HG03066 (cell line): ENCODE data around the gene SLC4A5.

ENCODE experiments used
- ATAC-seq: cut with Tn5 transposase; IDR thresholded peaks from one replicate; pipeline ENCODE4 v1.9.1; 2021; ENCODE audit warnings: low read depth; ENCODE audit not compliant: unreplicated experiment

SLC4A5 gene, protein sequence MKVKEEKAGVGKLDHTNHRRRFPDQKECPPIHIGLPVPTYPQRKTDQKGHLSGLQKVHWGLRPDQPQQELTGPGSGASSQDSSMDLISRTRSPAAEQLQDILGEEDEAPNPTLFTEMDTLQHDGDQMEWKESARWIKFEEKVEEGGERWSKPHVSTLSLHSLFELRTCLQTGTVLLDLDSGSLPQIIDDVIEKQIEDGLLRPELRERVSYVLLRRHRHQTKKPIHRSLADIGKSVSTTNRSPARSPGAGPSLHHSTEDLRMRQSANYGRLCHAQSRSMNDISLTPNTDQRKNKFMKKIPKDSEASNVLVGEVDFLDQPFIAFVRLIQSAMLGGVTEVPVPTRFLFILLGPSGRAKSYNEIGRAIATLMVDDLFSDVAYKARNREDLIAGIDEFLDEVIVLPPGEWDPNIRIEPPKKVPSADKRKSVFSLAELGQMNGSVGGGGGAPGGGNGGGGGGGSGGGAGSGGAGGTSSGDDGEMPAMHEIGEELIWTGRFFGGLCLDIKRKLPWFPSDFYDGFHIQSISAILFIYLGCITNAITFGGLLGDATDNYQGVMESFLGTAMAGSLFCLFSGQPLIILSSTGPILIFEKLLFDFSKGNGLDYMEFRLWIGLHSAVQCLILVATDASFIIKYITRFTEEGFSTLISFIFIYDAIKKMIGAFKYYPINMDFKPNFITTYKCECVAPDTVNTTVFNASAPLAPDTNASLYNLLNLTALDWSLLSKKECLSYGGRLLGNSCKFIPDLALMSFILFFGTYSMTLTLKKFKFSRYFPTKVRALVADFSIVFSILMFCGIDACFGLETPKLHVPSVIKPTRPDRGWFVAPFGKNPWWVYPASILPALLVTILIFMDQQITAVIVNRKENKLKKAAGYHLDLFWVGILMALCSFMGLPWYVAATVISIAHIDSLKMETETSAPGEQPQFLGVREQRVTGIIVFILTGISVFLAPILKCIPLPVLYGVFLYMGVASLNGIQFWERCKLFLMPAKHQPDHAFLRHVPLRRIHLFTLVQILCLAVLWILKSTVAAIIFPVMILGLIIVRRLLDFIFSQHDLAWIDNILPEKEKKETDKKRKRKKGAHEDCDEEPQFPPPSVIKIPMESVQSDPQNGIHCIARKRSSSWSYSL

DNA sequence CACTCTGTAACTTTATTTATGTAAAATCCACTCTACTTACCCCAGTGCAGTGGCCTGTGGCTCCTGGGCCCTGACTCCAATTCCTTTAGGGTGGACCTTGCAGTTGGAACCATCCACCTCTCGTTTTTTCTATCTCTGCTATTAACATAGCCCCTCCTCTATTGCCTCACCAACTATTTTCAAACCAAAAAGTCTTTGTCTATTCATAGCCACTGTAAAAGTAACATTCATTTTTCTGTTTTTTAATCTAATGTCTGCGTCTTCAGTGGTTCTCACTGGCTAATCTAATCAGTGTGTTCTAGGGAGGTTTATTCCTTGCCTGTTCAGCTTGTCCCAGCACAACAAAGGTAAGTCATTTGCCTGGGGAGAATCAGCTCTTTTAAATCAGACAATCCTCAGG, at the start of gene SLC4A5:
TSS of gene SLC4A5 (minus strand) at position 101 of the 400 bp plus-strand sequence. CDS start 28,393 bp downstream, outside the sequence.
- no peak for ATAC-seq

DNA sequence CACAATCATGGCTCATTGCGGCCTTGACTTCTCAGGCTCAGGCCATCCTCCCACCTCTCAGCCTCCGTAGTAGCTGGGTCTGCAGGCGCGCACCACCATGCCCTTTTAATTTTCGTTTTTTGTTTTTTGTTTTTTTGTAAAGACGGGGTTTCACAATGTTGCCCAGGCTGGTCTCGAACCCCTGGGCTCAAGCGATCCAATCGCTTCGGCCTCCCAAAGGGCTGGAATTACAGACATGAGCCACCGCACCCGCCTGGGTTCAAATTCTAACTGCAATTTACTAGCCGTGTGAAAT, 49.2 kb upstream of the SLC4A5 start:
- no peak for ATAC-seq

DNA sequence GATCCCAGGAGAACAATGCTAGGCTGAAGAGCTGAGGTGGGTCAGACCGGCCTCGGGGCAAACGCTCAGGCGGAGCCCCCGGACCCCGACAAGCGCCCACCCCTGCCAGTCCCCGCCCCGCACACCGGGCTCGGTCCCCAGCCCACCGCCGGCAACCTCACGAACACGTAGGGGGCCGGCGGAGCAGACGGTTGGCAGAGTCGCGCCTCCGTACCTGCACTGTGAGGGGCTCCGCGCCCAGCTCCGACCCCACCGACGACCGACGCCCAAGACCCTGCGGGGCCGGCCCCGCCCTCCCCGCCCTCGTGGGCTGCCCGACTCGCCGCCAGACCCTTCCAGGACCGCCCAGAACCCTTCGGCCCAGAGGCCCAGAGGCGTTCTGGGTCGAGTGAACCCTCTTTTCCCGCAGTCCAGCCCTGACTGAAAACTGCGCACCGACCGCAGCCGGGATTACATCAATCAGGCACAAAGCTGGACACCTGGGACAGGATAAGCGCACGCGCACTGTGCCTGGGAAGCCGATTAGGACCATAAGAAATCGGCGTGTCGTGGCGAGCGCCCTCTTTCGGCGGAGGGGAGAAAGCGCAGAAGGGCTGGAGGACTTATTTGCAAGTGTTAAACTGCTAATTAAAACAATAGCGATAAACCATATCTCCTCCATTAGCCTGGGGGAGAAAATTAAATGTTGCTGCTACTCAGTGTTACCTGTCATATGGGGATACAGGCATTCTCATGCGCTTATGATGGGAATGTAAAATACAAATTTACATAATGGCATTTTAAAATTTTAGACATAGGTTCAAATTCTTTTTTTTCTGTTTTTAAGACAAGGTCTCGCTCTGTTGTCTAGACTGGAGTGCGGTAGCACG, 48.6 kb upstream of the SLC4A5 start:
- peak; percentile 68 for ATAC-seq

DNA sequence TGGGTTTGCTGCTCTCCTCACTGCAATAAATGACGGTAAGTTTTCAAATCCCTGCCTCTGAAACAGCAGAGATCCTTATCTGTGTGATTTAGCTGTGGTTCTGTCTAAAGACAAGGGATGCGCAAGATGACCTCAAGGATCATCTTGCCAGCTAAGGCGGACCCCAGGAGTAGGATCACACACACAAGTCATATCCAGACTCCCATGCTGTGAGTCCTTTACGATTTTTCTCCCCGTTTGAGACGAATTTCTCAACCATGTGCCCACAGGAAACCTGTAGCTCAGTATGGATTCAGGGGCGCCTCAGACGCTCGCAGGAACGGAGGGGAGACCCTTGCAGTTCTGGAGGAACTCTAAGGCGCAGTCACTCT, 48.0 kb upstream of the SLC4A5 start:
- peak; percentile 28 for ATAC-seq

DNA sequence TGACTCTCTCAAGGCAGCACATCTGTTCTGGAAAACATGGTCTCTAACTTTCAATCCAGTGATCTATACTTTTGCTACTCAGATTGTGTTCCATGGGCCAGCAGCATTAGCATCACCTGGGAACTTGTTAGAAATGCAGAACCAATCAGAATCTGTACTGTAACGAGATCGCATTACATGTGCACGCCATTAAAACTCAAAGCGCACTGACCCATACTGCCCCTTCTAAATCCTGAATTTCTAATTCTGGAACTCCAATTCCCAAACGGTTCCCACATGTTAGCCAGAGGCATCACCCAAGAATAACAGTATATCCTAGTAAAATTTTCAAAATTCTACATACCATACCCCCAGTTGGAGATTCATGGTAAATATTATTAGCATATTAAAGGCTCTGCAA, 47.4 kb upstream of the SLC4A5 start:
- no peak for ATAC-seq

DNA sequence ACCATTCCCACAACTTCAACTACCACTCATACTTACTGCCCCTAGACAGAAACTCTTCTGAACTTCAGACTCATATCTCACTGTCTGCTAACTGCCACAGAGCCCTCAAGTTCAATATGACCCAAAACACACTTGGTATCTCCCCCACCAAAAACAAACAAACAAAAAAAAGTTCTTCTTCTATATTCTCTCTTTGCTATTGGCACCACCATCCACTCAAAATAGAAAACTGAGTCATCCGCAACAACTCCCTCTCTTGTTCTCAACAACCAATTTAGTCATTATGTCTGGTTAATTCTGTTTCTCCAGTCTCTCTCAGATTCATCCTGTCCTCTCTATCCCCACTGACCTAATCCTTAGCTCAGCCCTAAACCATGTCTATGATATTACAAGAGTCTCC, 44.1 kb upstream of the SLC4A5 start:
- no peak for ATAC-seq

DNA sequence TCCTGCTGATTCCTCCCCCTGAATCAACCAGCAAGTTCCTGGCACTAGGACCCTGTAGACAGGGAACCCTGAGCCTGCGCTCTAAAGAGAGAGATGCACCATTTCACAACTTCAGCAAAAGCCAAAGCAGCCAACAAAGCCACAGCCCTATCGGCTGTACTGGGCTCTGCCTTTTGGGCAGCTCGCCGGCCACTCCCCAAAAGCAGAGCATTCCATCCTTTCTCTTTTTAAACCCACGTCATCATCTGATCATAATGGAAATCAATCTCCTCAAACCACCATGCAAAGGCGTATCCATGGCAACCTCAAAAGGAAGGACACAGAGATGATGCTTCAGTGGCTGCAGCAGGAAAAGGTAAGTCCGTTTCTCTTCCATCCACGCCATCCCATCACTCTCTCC, 42.2 kb upstream of the SLC4A5 start:
- ATAC-seq, result no peak

DNA sequence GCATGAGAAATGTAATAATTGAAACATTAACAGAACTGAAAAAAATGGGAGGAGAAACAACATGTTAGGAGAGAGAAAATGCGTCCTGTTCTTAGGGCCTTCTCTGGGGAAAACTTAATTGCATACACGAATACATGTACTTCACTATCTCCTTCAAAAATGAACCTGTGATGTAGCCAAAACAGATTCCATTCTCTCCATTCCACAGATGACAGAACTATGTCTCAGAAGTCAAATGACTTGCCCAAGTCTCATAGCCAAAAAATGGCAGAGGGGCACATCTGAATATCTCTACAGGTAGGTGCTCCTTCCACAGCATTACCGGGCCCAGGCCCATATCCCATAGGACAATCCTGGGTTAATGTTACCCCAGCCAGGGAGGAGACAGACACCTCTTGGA, 40.8 kb upstream of the SLC4A5 start:
- no peak for ATAC-seq

DNA sequence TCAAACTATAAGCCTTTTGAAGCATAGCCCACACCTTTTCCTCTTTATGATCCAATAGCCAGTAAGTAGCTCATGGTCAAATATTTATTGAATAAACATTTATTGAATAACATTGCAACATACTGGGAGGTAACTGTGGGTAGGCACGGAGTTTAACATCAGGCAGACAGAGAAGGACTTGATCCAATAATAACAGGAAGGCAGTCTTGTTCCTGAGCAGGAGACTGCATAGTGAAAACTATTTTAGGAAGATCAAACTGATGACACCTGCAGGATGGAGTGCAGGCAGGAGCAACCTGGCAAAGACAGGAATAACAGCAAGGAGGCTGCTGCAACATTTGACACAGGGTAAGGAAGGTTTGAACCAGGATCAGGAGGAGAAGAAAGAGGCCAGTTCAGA, 40.0 kb upstream of the SLC4A5 start:
- ATAC-seq, result no peak

DNA sequence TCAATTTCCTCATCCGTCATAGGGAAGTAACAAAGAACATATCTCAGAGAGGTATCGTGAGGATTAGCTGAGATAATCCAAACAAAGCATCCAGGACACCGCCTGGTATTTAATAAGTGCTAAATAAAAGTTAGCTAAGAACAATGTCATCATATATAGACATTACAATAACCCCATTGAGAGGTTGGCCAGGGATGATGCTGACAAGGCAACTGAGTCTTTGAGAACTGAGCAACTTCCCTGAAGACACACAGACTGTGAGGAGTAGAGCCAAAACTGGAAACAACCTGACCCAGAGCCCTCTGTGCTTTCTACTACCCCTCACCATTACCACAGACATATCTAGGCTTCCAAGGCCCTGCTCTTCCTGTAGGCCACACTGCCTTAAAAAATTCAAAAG, 38.5 kb upstream of the SLC4A5 start:
- ATAC-seq, result no peak

DNA sequence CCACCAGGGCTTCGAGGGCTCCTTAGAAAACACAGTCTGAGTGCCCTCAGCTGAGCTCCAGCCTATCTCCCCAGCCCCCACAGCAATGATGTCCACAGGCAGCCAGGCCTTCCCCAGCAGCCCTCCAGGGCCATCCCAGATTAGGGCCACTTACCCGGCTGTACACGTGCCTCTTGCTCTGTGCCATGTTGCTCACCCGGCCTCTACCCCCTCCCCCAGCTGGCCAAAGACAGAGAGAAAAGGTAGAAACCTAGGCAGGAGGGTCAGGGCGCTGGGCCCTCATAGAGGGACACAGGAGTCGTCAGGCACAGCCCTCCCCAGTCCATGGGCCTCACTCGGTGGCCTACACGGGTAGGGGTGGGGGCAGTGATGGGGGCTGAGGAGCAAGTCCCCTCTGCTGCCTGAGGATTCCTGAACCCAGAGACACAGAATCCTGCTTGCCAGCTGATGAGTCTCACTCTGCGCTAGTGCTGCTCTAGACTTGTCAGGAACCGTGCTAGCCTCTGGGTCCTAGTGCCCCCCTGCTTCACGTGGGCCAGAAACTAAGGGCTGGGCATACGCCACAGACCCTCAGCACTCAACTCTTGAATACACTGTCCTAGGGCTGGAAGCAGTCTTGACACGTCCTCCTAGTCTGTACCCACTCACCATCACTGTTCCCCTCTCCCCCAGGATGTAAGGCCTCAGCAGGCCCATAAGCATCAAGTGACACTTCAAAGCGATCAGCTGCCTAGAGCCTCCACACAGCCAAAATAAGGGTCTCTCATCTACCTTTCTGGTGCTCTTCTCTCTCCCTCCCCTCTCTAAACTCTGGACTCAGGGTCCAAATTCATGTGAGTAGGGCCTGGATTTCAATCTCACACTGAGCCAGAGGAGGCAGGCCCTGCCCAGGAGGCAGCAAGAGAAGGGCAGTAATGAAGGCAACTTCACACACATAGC, 36.9 kb upstream of the SLC4A5 start, which contains the start of gene DCTN1:
TSS of gene DCTN1 (minus strand) at position 461 of the 939 bp plus-strand sequence. CDS start at position 187, 274 bp downstream.
- no peak for ATAC-seq

DNA sequence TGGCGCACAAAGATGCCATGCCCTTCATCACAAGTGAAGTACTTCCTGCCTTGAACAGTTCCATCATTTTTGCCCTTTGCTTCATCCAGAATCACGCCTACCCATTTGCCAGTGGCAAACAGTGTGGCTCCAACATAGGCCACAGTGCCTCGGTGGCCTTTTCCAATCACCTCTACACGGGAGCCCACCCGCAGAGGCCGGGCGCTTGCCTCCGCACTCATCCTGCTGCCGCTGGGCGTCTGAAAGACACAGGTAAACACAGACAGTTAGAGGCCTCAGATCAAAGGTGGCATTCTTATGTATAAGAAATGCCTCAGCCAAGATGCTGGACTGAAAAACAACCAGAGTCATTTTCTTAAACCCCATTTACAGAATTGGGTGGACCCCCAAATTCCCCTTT, 34.8 kb upstream of the SLC4A5 start:
- no peak for ATAC-seq

DNA sequence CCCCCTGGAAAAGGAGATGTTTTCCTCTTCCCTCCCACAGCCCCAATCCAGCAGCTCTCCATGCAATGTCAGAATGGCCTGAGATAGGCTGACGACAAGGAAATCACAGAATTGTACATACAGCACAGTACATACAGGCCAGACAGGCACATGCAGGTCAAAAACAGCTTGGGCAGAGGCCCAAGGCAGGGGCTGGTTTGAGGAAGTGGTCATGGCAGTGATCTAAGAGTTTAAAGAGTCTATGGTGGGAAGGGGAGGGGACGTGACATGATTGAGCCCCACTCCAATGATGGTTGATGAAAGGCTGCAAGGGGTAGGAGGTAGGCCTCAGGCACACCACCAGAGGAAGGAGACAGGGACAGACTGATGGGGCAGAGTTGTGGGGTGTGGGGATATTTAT, 32.6 kb upstream of the SLC4A5 start:
- ATAC-seq, result no peak

DNA sequence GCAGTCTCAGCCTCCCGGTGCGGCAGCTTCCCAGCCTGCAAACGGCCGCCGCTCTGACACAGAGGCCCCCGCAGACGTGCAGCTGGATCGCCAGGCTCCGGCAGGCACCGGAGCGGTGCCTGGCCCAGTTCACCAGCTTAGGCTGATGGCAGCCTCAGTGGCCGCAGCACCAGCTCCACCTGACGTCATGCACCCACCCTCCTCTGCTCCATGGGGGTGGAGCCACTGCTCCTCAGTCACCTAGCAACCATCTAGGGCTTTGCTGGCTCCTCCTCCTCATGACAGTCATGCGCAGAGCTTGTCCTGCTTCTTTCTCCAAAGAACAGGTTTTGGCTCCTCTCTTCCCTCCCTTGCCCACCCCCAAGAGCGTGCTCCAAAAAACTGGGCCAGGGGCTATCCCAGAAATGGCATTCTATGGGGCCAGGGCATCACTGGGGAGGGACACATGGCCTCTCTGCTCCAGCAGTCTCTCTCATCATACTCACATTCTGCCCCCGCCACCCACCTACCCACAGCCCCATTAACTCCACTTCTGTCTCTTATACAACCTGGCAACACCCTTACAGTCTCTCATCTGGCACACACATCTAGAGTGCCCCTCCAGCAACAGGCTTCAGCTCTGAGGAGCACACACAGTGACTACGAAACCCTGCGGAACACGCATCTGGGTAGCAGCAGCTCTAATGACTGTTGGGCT, 31.4 kb upstream of the SLC4A5 start:
- no peak for ATAC-seq

DNA sequence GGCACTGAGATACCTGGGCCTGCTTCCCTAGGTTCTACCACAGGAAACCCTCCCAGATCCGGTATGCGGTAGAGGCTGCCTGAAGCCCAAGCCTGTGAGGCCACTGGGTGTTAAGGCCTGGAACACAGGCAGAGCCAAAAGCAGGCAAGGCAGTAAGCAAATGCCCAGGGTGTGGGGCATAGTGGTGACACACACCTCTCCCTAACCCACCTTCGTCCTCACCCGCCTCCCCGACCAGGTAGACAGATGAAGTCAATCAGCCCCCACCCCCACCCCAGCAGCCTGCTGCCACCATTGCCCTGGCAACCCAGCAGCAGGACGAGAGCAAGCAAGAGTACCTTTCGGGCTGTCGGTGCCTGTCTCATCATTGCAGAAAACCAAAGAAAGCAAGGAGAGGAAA, 30.8 kb upstream of the SLC4A5 start:
- no peak for ATAC-seq

DNA sequence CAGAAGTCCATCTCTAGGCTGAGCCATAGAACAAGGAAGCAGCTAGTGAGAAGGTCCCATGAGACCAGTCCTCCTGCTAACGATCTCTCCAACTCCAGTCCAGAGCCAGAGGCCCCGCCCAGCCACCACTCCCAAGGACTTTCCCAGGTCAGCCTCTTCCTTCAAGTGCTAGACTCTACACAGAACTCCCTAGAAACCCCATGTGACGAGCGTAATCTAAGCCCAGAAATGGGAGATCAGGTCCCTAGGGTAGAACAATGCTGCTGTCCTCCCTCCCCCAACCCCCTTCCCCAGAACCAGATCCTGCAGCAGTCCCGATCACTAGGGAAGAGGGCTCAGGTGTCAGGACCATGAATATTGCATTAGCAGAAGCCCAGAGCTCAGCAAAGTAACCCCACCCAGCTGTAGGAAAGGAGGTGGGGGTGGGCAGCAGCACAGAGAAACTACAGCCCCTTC, 30.0 kb upstream of the SLC4A5 start:
- ATAC-seq, result no peak

DNA sequence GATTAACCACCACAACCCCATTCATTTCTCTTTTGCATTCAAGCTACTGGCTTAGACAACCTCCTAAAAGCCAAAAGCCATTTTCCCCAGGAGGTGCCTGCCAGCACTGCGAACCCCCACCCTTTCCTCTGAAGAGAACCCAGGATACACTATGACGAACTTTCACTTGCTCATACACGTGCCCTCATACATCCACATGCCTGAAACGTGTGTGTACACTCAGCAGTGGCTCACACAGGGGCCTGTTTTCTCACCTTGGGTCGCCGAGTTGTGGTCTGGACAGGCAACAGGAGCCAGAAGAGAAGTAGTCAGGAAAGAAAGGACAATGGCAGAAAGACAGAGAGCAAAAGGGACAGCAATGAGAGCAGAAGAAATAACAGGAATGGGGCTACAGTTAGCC, 29.5 kb upstream of the SLC4A5 start:
- ATAC-seq, result no peak

DNA sequence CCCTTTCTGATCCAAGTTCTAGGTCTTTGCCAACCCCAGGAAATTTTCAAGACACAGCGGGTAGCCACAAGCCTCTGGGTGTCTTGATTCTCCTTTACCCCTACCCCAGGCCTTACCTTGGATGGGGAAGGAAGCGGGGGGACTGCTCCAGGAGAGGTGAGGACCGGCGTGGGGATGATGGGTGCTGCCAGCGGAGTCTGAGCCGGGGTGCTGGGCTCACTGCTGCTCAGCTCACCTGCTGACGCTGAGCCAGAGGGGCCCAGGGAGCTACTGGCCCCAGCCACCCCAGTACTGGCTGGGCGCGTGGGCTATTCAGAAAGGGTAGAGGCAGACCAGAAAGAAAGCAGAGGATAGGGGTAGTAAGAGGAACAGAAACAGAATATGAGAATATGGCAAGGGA, 28.2 kb upstream of the SLC4A5 start:
- ATAC-seq, result no peak

DNA sequence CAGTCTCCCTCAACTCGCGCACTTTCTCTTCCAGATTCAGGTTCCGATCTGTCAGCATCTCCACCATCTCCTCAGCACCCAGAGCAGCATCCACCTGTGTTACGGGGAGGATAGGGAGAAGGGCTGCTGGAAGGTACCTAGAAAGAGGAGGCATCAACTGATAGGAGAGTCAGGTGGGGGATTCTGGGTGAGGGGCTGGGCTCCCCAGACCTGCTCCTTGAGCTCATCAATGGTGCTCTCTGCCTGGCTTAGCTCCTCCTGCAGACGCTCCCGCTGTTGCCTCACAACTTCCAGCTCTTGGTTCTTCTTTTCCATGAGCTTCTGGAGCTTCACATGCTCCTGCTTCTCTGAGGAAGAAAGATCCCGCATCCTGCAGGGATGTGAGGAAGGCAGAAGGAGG, 26.8 kb upstream of the SLC4A5 start:
- ATAC-seq, result no peak
